ENCODE data around the gene IKBKE. TPM values are rescaled to one million over a fixed set of nuclear protein-coding genes. Genes with fewer than 3 reads are reported as not detected.

The IKBKE gene
- total RNA-seq, 4 donors from 2014 or later, result 4.7 to 10.5 (median 9.4) TPM

- Histone ChIP-seq H3K27me3 (no peaks in the 10 kb centered on the region), H3K27ac (no peak overlapping the region), H3K9me3 (no peaks in the 10 kb centered on the region), H3K4me3 (replicated peaks in 1 of 3) (no peak overlapping the region), H3K36me3 (no peaks in the 10 kb centered on the region), H3K4me1 (peaks cover 0 to 7% of the 10 kb centered on the region in 2 donors)
- DNase-seq, result no peak
- WGBS, 2 donors, result 93 to 96% methylated on average over 5 of the region's 5 CpGs
- intact Hi-C loops (cut with DNase I), result no loop called here
- TF ChIP-seq CTCF (IDR thresholded peaks at IDR 0.05) (no peak), POLR2A (IDR thresholded peaks at IDR 0.05) (no peak)
These were observed 6.8 kb downstream of the IKBKE start for GRCh38 chr1:206477110-206477509.

GRCh38 chr1:206477581-206478380 lies 7.5 kb downstream of the IKBKE start:
- no peaks in the 10 kb centered on the region for H3K27me3 ChIP-seq
- intact Hi-C loops (cut with DNase I), result no loop called here
- no peaks in the 10 kb centered on the region for H3K36me3 ChIP-seq
- peaks cover 0 to 1% of the 10 kb centered on the region in 2 donors for H3K4me1 ChIP-seq
- no peak overlapping the region for H3K27ac ChIP-seq
- no peak for DNase-seq
- H3K9me3 ChIP-seq, result no peaks in the 10 kb centered on the region
- TF ChIP-seq CTCF (IDR thresholded peaks at IDR 0.05) (no peak), POLR2A (IDR thresholded peaks at IDR 0.05) (no peak)
- 93 to 97% methylated on average over 16 to 20 of the region's 21 CpGs for WGBS, 2 donors
- no peak overlapping the region for H3K4me3 ChIP-seq (replicated peaks in 1 of 3)

GRCh38 chr1:206478746-206479145 lies 8.5 kb downstream of the IKBKE start:
- TF ChIP-seq POLR2A (IDR thresholded peaks at IDR 0.05) (no peak), CTCF (IDR thresholded peaks at IDR 0.05) (no peak)
- Histone ChIP-seq H3K9me3 (no peaks in the 10 kb centered on the region), H3K4me3 (replicated peaks in 1 of 3) (no peak overlapping the region), H3K27me3 (no peaks in the 10 kb centered on the region), H3K36me3 (no peaks in the 10 kb centered on the region), H3K27ac (no peak overlapping the region), H3K4me1 (no peaks in the 10 kb centered on the region)
- intact Hi-C loops (cut with DNase I), result no loop called here
- DNase-seq, result no peak
- 91 to 93% methylated on average over 9 to 11 of the region's 11 CpGs for WGBS, 2 donors

GRCh38 chr1:206479183-206480125 lies 9.2 kb downstream of the IKBKE start:
- H3K9me3 ChIP-seq, result no peaks in the 10 kb centered on the region
- TF ChIP-seq POLR2A (IDR thresholded peaks at IDR 0.05) (no peak), CTCF (IDR thresholded peaks at IDR 0.05) (peak; percentile 50 to 83 (median 66))
- WGBS, 2 donors, result 59 to 73% methylated on average over 7 to 12 of the region's 14 CpGs
- H3K36me3 ChIP-seq, result no peaks in the 10 kb centered on the region
- H3K4me1 ChIP-seq, result no peaks in the 10 kb centered on the region
- no peaks in the 10 kb centered on the region for H3K27me3 ChIP-seq
- no peak overlapping the region for H3K4me3 ChIP-seq (replicated peaks in 1 of 3)
- DNase-seq, result peak; percentile 76 to 77
- intact Hi-C loops (cut with DNase I), result loop anchor here (10.0 kb wide), 1 partner anchor 435 kb away; no protein-coding TSS in a partner anchor
- no peak overlapping the region for H3K27ac ChIP-seq

Data from thyroid gland (tissue), 4 donors.